ENCODE measurements around the gene TYMP.

Gene TYMP

GRCh38 chr22:50497093-50497492 is 32.7 kb downstream of the TYMP start:
- no peak for DNase-seq (ENCODE audit: extremely low read depth, low read depth)
- no peak for TF ChIP-seq CTCF (IDR thresholded peaks at IDR 0.05; ENCODE audit: low read depth, low read length, missing control alignments)
- no peak overlapping the region for H3K4me3 ChIP-seq (replicated peaks; ENCODE audit: low read depth, low read length)

GRCh38 chr22:50490531-50491308 is 39.1 kb downstream of the TYMP start:
- DNase-seq (ENCODE audit: extremely low read depth, low read depth): no peak
- TF ChIP-seq CTCF (IDR thresholded peaks at IDR 0.05; ENCODE audit: low read depth, low read length, missing control alignments): no peak
- H3K4me3 ChIP-seq (replicated peaks; ENCODE audit: low read depth, low read length): no peak overlapping the region

GRCh38 chr22:50489363-50490243 is 40.2 kb downstream of the TYMP start:
- no peak for DNase-seq (ENCODE audit: extremely low read depth, low read depth)
- no peak for TF ChIP-seq CTCF (IDR thresholded peaks at IDR 0.05; ENCODE audit: low read depth, low read length, missing control alignments)
- H3K4me3 ChIP-seq (replicated peaks; ENCODE audit: low read depth, low read length): no peak overlapping the region

- DNase-seq (ENCODE audit: extremely low read depth, low read depth): no peak
- no peak for TF ChIP-seq CTCF (IDR thresholded peaks at IDR 0.05; ENCODE audit: low read depth, low read length, missing control alignments)
- H3K4me3 ChIP-seq (replicated peaks; ENCODE audit: low read depth, low read length): no peak overlapping the region
Observed at GRCh38 chr22:50488886-50489285, 40.9 kb downstream of the TYMP start.

GRCh38 chr22:50488006-50488677 is 41.7 kb downstream of the TYMP start:
- no peak for TF ChIP-seq CTCF (IDR thresholded peaks at IDR 0.05; ENCODE audit: low read depth, low read length, missing control alignments)
- no peak for DNase-seq (ENCODE audit: extremely low read depth, low read depth)
- H3K4me3 ChIP-seq (replicated peaks; ENCODE audit: low read depth, low read length): no peak overlapping the region

- no peak overlapping the region for H3K4me3 ChIP-seq (replicated peaks; ENCODE audit: low read depth, low read length)
- no peak for TF ChIP-seq CTCF (IDR thresholded peaks at IDR 0.05; ENCODE audit: low read depth, low read length, missing control alignments)
- DNase-seq (ENCODE audit: extremely low read depth, low read depth): no peak
Observed at GRCh38 chr22:50487290-50488005, 42.4 kb downstream of the TYMP start.

Measured in HFF-Myc (cell line).